Dedifferentiated amniotic fluid mesenchymal stem cell (primary cell): ENCODE results near the gene RANBP17.
"Not testable (repeated sequence)": the region's sequence is repeated elsewhere in the genome, so short reads cannot be mapped to it uniquely, and the experiment has no call there.

Source experiments
- DNase-seq: peaks from one replicate; pipeline ENCODE4 v3.0.0-alpha.2; 2016; ENCODE audit errors: extremely low spot score

Gene RANBP17

DNA sequence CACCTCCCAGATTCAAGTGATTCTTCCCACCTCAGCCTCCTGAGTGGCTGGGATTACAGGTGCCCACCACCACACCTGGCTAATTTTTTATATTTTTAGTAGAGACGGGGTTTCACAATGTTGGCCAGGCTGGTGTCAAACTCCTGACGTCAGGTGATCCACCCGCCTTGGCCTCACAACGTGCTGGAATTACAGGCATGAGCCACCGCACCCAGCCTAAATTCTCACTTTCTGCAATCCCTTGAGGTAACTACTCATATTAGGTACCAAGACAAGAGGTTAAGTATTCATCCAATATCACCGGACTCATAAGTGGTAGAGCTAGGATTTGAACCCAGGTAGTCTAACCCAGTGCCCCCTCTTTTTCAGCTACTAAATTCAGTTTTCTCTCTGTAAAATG lies 436.1 kb downstream of the RANBP17 start:
- DNase-seq, result not testable (repeated sequence)

- DNase-seq, result no peak
Observed at GRCh38 chr5:171299228-171299627, 437.4 kb downstream of the RANBP17 start.

DNA sequence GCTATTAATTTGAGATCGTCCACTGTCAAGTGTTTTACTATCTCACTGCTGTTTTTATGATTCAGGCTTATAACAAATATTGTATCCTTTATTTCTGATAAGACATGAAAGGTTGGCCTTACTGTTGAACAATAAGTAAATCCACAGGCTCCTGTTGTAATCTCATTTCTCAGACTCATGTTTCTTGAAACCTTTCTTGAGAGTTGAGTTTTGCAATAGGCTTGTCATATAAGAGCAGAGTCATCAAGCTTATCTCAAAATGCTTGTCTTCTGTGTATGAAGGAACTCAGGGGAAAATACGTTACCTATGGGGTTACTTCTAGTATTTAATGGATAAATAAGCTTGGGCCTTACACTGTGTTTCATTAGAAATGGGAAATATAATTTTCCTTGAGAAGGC lies 438.0 kb downstream of the RANBP17 start:
- no peak for DNase-seq

DNA sequence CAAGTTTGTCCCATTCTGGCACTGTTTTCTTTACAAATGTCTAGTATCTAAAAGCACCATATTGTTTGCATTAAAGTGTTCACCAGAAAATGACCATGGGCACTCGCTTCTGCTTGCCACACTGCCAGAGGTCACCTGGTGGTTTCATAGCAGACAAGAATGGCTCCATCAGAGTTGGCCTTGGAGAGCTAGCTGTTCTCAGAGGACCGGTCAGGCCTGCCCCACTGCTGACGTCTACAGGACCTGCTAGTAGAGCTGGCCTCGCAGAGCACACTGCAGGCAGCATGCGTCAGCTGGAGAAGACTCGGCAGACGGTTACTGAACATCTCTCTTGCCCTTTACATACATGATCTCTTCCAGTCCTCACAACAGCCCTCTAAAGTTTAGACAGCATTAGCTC lies 438.5 kb downstream of the RANBP17 start:
- DNase-seq, result no peak

GRCh38 chr5:171306166-171306565 lies 444.3 kb downstream of the RANBP17 start:
- no peak for DNase-seq

DNA sequence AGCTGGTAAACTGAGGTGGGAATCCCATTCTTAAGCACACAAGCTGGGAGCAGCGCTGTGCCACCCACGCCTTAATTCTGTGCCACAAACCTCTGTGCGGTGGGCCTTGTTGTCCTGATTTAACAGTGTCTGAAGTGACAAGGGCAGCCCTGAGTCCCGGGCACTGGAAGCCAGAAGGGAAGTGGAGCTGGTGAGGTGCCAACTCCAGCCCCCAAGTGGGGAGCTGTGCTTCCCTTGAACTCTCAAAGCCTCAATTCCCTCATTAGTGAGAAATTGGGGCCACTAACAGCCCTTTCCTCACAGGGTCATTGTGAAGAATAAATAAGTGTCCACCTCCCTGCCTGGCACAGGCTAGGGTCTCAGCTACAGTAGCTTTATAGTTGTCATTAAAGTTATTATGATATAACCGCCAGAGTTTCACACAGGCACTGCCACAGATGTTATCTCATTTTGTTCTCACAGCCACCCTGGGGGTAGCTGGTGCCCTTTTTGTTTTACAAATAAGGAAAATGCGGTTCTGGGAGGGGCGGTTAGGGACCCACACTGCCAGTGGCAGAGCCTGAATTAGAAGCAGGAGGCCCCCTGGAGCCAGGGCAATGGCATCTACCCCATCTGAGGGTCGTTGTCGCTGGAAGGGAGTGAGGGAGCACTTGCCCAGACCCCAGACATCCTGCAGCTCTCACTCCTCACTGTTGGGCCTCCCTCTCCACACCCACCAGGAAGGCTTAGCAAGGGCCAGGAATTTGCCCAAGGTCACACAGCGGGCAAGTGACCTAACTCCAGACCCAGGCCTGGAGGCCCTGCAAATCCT lies 445.2 kb downstream of the RANBP17 start:
- DNase-seq, result no peak

DNA sequence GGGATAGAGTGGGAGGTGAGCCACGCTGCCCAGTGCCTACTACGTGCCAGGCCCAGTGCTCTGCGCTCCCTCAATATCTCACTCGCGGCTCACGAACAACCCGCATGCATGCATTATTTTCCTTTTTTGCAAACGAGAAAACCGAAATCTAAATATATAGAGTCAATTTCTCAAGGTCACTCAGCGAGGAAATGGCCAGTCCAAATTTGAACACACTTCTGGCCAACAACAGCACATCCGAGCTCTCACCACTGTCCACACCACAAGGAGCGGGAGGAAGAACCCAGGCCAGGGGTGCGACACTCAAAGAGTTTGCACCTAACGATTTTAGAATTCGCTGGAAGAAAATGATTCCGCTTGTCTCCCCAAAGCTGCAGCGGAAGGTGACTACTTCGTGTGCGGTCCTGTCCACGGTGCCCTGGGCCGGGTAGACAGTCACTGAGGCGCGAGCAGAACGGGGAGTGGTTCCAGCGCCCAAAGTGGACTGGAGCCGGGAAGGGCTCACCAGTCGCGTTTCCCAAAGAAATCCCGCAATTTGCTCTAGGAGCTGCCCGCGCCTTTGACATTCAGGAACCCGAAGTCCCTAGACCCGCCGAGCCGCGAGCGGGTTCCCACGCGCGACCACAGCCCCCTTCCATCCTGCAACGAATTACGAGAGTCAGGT lies 446.1 kb downstream of the RANBP17 start:
- no peak for DNase-seq

- DNase-seq, result no peak
Observed at GRCh38 chr5:171308453-171309275, 446.8 kb downstream of the RANBP17 start, which contains the start of gene TLX3. TLX3 (plus strand) TSS chr5:171309248; CDS start chr5:171309366, 118 bp downstream.

DNA sequence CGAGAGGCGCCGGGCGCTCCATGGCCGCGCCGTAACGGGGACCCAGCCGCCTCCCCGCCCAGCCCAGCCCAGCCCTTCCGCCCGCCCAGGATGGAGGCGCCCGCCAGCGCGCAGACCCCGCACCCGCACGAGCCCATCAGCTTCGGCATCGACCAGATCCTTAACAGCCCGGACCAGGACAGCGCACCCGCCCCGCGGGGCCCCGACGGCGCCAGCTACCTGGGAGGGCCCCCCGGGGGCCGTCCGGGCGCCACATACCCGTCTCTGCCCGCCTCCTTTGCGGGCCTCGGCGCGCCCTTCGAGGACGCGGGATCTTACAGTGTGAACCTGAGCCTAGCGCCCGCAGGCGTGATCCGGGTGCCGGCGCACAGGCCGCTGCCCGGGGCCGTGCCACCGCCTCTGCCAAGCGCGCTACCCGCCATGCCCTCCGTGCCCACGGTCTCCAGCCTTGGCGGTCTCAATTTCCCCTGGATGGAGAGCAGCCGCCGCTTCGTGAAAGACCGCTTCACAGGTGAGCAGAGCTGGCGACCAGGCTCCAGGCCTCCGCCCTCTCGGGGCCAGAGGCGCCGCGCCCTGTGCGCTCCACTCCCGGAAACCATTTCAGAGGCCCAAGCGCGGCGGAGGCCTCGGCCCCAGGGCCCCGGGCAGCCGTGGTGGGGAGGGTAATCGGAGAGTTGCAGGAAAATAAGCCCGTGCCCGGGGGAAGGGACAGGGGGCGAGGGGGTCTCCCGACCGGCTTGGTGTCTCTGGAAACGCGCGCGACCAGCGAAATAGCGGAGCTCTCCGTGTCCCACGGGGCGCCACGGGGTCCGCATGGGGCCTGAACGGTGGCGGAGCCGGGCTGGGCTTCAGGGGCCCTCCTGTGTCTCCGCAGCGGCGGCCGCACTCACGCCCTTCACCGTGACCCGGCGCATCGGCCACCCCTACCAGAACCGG lies 447.7 kb downstream of the RANBP17 start:
- DNase-seq, result no peak

GRCh38 chr5:171310212-171310818 lies 448.5 kb downstream of the RANBP17 start:
- no peak for DNase-seq

- no peak for DNase-seq
Observed at GRCh38 chr5:171310819-171311321, 449.1 kb downstream of the RANBP17 start.

DNA sequence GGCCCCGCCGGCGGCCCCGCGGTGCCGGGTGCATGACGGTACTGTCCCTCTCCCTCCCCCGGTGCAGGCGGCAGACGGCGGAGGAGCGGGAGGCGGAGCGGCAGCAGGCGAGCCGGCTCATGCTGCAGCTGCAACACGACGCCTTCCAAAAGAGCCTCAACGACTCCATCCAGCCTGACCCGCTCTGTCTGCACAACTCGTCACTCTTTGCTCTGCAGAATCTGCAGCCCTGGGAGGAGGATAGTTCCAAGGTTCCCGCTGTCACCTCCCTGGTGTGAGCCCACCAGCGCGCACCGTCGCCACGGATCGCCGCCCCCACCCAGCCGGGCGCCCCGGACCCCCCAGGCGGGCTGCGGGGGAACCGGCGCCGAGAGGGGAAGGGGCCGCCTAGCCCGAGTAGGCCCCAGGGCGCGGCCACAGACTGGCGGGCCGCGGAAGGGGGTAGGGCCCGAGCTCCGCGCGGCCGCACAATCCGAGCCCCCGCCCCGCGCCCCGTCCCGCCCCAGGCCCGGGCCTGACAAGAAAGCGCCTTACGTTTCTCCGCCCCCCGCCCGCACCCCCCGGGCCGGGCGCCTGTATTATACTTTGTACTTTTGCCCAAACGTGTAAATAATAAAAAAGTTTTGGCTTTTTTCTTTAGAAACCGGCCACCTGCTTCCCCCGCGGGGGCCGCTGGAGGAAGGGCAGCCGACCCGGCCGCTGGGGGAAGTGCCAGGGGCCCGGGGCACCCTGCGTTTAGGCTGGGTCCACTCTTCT lies 449.7 kb downstream of the RANBP17 start:
- no peak for DNase-seq

- DNase-seq, result no peak
Observed at GRCh38 chr5:171312129-171312974, 450.5 kb downstream of the RANBP17 start.

GRCh38 chr5:171313481-171314206 lies 451.8 kb downstream of the RANBP17 start:
- DNase-seq, result no peak

DNA sequence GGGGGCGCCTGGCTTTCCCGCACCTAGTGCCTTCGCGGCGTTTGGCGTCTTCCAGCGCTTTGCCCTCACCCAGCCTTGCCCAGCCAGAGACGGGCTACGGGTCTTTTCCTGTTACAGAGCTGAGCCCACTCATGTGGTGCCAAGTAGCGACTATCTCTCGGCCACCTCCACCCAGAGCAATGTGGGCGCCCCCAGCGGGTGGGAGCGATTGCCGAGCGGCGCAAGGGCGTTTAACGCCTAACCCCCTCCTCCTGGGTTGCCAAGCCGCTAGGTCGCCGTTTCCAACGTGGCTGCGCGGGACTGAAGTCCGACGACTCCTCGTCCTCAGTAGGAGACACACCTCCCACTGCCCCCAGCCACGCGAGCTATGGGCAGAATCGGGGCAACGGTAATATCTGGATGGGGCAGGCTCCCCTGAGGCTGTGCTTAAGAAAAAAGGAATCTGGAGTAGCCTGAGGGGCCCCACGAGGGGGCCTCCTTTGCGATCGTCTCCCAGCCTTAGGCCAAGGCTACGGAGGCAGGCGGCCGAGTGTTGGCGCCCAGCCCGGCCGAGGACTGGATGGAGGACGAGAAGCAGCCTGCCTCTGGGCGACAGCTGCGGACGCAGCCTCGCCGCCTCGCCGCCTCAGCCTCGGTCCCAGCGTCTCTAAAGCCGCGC lies 453.0 kb downstream of the RANBP17 start:
- no peak for DNase-seq

DNA sequence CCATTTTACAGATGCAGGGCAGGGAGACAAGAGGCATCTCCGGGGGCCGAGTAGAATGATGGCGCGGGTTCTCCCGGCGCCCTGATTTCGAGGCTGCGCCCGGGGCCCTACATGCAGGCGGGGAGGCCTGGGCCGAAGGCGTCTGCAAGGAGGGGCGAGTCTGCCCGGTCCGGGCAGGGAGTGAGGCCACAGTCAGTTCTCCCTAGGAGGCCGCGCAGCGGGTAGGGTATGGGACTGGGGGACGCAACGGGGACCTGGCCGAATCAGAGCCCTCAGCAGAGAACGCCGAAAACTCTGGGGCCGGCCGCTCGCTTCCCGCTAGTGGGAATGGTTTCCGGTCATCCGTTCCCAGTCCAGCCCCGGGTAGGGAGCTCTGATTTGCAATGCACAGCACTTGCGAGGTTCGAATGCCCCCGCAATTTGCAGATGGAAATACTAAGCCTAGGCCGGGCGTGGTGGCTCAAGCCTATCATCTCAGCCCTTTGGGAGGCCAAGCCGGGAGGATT lies 453.6 kb downstream of the RANBP17 start:
- DNase-seq, result no peak

- DNase-seq, result no peak
Observed at GRCh38 chr5:171315925-171316257, 454.1 kb downstream of the RANBP17 start.
